Heart left ventricle (tissue), 13 donors: ENCODE results near the gene LGALS7.
"Not testable (repeated sequence)": the region's sequence is repeated elsewhere in the genome, so short reads cannot be mapped to it uniquely, and the experiment has no call there.

ENCODE experiments used
- CTCF ChIP-seq, 12 donors: fragments of 200-600 bp; sonication (generic) in 4 of 12; IDR thresholded peaks; one replicate each; pipeline versions ENCODE4 v1.5.0 to v1.8.0; 2018 to 2022; ENCODE audit warnings: antibody characterized with exemption in 12 of 12, mild to moderate bottlenecking in 5 of 12
- POLR2A ChIP-seq, 2 donors: fragments of 450-650 bp; IDR thresholded peaks; one replicate each; pipeline ENCODE4 v1.6.1; 2017; ENCODE audit warnings: antibody characterized with exemption in 2 of 2, mild to moderate bottlenecking in 2 of 2, moderate library complexity in 2 of 2
- donor health status: ischemic (EF 13 %, LVEDD 7.1; RV severe dilation, severe dysfunction).
- donor health status: DM: no; HTN: yes; CAD: no.
- donor health status: DM: no; HTN: no; CAD: no.
- donor health status: ischemic (EF 25% LVEDD 6.9; RV normal size, moderate dysfunction).
- donor health status: ischemic (EF 25% LVEDD 5.7; RV mildly dilated, moderate dysfunction).
- donor health status: ischemic (EF 35%, LVEDD 5.7; RV mildly dilated, moderate dysfunction).
- donor health status: nonischemic (EF 11% LVEDD 7.7; RV severe dilation, severe dysfunction).
- donor health status: DM: yes; HTN: yes; CAD: no.
- donor health status: PGD.
- donor health status: ischemic (EF 29% LVEDD 5.4; RV normal size, mild dysfunction).
- donor health status: nonischemic (EF 23%, LVEDD 6.1; RV moderate dilation, normal function).

GRCh38 chr19:38807374-38808098 lies 34.2 kb upstream of the LGALS7 start:
- TF ChIP-seq CTCF, POLR2A (IDR thresholded peaks at IDR 0.05): not testable (repeated sequence)
